HS-5 (cell line): ENCODE results near the gene DPYSL4.

Experiments used
- DNase-seq: peaks from one replicate; pipeline ENCODE4 v3.0.0-alpha.2; 2012; ENCODE audit warnings: low read depth

The DPYSL4 gene

DNA sequence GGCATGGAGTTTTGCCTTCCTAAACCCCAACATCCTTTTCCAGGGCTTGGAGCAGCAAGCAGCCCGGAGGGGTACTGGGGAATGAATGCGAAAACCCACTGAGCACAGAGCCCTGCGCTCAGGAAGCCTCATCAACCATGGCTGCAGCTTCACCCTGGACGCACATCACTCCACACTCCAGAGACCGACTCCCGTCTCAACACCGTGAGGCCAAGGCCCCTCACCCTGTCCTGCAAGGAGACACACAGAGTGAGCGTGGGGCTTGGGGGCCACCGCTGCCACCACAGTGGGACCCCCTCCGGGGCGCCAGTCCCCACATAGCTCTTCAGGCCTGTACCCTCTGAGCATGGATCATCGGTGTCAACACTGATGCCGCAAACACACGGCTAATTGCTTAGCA, 41.9 kb downstream of the DPYSL4 start:
- no peak for DNase-seq

DNA sequence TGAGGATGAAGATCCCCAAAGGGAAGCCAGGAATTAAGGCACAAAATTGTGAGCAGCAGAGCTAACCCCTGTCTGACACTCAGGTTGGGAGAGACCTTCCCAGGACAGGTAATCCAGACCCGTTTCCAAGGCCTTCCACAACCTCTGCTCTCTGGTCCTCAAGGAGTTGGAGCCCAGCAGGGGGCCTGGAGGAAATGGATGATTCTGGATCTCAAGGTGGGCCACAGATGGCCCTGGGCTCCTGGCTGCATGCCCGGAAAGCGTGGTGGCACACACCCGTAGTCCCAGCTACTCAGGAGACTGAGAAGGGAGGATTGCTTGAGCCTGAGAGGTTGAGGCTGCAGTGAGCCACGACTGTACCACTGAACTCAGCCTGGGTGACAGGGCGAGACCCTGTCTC, 42.3 kb downstream of the DPYSL4 start:
- no peak for DNase-seq

DNA sequence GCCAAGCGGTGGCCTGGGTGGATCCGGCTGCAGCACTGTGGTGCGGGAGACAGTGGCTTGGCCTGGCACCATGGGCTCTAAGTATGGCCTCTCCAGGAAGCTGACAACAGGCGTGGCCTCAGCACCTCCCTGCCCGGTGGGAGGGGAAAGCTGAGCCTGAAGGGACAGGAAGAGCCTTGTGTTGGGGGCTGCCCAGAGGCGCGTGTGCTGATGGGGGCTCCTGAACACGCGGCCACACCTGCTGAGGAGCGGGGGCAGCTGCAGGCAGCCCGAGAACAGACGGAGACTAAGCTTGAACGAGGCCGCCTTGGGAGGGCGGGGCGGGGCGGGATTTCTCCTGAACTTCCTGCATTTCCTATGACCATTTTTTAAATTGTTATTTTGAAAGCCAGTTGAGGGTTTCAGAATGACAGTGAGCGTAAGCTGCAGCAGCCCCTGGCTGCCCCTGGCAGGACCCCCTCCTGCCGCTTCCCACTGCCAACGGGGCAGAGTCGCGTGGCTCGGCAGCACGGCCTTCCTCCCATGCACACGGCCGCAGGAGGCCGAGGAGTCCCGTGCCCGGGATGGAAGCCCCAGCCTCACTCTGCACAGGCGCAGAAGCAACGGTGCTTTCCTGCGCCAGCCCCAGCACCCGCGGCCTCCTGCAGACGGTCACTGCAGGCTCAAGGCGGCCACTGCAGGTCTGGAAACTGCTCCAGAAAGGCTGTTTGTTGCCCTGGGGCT, 43.2 kb downstream of the DPYSL4 start:
- no peak for DNase-seq

DNA sequence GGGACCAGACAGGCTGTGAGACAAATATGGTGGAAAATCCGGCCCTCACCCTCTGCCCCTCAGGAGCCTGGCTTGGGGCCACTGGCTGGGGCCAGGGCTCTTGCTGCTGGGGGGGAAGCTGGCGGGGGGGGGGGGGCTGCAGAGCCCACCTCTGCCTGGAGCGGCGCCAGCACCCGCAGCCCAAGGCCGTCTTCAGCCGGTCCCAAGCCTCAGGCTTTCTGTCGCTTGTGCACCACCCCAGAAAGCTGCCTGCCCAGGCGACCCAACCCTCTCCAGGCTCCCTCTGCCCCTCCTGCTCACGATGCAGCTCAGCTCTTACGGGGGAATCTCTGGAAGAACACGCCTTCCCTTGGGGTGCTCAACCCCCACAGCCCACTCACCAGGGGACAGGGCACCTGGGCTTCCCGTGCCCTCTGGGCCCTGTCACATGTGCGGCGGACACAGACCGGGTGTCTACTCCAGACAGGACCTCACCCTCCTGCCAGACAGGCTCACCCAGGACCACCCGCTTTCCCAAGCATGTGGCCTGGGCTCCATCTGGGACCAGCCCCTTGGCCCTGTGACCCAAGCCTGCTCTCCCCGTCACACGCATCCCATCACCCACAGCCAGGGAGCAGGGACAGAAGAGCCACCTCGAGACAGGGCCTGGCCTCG, 43.9 kb downstream of the DPYSL4 start:
- DNase-seq = no peak

DNA sequence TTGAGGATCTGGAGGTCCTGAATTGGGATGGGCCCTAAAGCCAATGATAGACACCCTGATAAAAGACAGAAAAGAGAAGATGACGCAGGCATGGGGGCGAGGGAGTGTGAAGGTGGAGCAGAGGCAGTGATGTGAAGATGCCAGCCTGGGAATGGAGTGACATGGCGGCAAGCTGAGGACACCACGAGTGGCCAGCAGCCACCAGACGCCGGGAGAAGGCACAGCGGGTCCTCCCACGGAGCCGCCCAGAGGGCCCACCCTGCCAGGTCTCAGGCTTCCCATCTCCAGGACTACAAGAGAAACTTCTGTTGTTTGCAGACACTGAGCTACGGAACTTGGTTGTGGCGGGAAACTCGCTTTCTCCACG, 44.9 kb downstream of the DPYSL4 start:
- DNase-seq = no peak

DNA sequence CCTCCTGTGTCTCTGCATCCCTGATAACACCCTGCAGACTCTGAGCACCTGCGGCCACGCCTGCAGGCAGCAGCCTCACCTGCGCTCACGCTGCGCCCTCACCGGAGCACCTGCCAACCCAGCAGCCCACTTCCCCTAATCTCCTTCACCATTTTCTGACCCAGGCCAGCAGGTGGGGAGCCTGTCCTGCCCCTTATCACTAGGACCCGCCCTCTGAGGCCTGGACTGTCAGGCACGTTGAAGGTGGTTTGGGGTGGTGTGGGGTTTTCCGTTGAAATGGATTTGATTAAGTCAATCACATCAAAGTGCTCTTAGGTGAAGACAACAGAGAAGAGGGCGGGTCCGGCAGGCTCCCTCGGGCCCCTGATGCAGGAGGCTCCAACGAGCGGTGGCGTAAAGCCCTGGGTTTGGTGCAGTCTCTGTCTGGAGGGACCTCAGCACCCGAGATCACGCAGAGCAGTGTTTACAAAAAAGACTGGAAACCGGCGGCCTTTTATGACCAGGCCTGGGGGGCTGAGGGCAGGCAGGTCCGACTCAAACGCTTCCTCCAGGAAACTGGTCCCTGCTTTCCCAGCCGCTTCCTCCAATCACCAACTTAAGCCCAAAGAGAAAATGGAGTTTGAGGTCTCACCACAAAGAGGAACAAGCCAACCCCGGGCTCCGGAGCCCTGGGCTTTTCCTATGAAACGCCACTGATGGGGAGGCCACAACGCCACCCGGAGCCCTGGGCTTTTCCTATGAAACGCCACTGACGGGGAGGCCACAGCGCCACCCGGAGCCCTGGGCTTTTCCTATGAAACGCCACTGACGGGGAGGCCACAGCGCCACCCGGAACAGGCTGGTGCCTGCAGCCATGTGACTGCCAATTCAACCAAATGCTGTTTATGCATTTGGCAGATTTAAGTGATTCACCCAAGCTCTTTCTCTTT, 45.5 kb downstream of the DPYSL4 start:
- DNase-seq = no peak

DNA sequence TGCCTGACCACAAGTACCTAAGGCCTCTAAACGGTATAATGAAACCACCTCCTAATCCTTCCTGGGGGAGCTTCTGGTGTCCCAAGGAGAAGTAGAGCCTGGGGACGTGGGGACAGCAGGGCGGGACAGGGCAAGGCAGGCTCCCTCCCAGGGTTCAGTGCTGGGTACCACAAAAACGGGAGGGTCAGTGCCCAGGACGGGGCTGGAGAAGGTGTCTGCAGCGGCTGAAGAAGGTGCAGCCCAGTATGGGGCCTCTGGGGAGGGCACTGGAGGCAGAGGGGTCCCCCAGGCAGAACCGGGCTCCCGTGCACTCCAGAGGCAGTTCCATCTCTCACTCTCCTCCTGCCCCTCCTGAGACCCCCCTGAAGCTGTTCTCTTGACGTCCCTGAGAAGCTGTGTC, 46.2 kb downstream of the DPYSL4 start:
- no peak for DNase-seq

DNA sequence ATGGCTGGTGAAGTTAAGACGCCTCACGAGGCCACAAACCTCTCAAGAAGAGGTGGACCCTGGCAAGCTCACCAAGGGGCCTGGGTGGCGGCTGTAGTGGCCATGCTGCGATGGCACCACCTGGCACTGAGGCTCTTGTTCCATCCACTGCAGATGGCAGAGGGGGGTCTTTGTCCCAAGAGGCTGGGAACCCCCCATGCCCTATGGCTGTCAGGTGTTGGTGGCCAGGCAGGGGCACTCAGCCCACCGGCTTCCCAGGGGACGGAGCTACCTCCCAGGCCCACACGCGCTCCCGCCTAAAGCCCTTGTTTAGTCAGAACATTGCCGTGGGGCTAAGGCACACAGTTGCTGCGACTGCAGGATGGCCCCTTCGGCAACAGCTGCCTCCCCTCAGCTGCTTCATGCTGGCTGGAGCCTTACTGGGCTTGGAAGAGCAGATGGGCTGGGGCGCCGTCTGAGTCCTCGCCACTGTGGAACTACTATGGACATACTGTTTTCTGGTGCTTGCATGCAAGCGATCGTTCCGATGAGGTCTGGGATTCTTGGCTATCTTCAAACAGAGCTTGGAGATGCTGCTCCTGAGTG, 46.8 kb downstream of the DPYSL4 start:
- DNase-seq = no peak

DNA sequence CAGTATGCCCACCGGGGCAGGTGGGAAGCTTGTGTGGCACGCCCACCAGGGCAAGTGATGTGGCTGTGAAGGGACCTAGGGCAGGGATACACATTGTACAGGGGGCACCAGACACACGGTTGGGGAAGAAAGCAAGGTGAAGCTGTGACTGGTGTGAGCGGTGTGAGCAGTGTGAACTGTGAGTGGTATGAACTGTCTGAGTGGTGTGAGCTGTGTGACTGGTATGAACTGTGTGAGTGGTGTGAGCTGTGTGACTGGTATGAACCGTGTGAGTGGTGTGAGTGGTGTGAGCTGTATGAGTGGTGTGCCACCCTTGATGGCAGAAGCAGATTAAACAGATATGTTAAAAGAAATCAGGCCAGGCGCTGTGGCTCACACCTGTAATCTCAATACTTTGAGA, 48.1 kb downstream of the DPYSL4 start:
- no peak for DNase-seq

DNA sequence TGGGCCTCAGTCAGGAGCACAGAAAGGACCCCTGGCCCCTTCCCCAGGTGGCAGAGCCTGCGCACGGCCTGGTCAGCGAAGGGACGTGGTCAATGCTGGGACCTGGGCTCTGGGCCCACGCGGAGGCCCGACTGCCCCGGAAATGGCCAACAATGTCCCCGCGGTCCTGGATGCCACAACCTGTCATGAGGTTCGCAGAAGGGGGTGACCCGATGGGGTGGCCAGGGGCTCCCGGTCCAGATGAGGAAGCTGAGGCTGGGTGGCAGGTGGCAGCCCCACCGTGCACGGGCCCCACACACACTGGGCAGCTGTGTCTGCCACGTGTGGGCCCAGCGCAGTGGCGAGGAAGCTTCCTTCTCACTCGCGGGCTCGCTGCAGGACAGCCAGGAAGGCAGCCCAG, 49.4 kb downstream of the DPYSL4 start:
- no peak for DNase-seq

DNA sequence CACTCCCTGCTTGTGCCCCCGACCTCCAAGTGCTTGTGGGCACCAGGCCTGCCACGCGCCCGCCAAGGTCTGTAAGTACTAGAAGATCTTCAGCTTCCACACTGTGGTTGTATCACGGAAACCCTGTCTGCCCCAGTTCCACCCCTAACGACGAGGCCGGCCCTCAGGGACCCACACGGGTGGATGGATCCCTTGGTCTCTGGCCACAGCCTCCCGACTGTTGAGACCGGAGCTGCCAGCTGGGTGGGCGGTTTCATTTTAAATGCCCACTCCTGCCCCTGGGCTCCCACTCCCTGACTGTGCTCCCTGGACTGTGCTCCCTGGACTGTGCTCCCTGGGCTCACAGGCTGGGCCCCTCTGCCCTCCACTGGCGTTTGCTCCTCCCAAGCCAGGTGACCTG, 50.1 kb downstream of the DPYSL4 start:
- no peak for DNase-seq

DNA sequence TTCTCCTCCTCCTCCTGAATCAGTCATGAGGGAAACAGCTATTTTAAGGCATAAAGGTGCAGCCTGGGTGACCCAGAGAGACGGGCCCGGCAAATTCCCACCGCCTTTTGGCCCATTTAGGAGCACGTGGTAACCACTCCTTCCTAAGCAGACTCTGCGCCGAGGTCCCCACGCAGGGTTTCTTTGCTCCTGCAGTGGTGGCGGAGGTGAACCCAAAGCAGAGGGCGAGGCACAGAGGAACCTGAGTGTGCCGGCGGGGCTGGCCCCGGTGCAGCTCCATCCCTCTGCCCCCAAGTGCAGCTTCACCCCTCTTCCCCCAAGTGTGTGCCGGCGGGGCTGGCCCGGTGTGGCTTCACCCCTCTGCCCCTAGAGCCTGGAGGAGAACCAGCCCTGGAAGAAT, 50.6 kb downstream of the DPYSL4 start:
- no peak for DNase-seq

DNA sequence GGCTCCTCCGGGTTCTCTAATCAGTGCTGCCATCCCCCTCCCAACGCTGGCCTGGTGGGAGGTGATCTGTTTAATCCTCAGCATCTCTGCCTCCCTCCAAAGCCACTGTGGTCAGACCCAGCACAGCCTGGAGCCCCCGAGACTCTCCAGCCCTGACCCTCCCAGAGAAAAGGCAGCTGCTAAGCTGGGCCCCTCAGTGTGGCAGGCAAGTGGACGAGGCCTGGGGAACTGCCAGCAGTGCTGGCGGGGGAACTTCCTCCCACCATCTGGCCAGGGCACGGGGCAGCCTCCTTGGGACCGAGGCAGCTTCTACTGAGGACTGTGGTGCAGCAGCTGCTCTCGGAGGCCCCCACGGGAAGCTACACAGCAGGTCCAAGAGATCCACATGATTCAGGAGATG, 51.1 kb downstream of the DPYSL4 start:
- DNase-seq = no peak

DNA sequence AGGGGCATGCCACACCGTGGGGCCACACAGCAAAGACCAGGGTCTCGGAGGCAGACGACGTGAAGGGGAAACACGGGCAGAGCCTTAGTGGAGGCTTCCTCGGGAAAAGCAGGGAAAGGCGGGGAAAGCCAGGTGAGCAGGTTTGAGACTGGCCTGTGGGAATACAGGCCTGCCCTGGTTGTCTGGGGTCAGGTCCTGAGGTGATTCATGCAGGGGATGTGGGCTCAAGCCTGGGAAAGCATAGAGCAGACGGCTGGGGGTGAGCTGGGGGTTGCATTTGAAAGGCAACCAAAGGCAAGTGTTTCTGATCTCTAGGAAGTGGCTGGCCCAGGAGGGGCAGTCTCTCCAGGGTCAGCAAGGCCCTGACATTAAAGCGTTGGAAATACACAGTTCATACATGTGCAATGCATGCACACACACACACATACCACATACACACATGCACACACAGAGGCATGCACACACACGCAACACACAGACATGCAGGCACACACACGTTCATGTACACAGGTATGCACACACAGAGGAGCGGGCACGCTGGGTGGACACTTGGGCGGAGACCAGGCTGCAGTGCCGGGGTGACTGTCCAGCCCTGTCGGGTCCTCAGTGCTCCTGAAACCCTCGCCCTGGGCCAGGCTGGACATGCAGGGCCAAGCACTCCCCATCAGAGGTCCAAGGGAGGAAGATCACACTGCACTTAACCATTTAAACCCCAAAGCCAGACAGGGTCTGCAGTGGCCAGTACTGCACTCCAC, 51.8 kb downstream of the DPYSL4 start:
- no peak for DNase-seq

DNA sequence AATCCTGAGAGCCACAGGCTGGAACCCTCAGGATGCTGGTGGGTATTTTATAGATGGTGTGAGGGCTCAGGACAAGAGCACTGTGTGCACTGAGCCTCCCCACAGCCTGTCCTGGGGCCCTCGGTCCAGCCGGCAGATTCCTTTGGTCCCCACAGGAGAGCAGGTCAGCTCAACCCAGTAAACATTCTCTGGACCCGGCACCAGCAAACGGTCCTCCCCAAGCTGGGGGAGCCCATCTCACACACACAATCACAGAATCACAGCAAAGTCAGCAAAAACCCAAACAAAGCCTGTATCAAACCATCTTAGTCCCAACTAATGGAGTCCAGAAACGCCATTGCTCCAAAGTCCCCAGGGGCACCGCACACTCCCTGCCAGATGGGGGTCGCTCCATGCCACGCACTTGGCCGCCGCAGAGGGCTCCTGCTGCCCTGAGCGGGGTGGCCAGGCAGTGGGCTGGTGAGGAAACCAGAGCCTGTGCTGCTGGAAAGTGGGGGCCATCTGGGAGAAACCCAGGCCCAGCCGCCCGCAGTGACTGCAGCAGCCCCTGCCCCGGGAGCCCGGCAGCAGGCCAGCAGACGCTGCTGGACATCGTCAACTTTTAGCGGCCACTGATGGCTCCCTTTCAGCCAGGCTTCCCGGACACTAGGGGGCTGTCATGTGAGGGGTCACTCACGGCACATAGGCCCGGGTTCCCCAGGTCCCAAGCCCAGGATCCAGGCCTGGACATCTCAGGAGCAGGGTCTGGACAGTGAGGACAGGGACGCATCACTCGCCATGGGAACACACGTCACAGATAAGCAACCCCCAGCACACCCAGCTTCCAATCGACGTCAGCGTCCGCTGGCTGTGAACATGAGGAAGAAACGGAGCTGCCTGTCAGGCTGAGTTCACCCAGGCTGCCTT, 52.6 kb downstream of the DPYSL4 start:
- no peak for DNase-seq

DNA sequence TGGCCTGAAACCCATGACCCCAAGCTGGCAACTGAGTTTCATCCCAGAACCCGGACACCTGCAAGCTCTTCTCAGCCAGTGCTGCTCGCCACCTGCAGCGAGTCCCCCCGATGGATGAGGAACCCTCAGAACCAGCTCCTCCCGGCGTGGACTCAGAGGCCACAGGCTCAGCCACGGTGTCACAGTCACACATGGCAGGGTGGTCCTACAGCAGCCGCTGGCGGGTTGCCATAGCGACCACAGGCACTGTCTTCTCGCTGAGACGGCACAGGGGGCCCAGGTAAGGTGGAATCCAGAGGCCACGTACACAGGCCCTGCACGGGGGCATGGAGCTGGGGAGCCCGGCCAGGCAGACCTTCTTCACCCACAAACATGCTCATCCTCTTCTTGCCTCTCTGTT, 53.4 kb downstream of the DPYSL4 start:
- DNase-seq = no peak

DNA sequence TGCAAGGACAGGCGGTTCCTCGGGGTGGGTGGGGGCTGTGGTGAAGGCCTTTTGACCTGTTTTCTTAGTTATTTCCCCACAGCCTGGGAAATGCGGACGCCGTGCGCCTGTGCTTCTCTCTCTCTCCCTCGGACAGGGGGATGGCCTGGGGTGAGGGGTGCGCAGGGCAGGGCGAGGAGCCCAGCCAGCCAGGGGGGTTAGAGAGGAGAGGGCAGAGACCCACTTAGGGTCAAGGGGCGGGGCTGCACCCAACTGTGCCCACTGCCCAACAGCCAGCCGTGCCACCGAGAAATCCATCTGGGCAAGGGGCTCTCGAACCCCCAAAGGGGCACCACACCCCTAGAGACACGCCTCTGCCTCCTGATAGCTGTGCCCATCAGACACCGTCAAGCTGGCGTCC, 53.8 kb downstream of the DPYSL4 start:
- no peak for DNase-seq

DNA sequence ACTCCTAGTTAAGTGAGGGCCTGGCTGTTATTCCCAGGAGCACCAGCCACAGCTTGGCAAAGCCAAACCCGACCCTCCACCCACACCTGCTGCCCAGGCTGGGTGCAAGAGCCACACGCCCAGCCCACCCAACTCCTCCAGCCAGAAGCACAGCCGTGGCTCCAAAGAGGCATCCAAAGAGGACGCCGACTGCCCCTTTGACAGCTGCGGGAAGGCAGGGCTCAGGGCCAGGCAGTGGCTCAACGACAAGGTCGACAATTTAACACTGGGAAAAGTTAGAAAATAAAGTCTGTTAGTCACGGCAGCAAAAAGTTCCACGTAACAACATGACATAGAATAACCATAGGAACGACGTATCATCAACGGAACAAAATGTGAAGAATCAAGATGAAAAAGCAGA, 54.3 kb downstream of the DPYSL4 start:
- no peak for DNase-seq

DNA sequence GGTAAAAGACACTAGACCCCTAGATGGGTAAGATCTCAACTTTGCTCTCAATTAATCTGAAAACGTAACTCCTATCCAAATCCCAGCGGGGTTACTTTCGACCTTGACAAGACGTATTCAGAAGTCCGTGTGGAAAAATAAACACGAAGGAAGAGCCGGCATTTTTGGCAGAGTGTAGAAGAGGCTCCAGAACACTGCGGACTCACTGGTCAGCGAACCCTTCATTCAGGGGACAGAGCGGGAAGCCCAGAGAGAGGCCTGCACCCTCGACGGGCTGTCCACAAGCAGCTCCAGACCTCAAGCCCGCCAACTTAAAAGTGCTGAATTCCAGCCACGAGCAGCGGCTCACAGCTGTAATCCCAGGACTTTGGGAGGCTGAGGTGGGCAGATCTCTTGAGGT, 54.7 kb downstream of the DPYSL4 start:
- DNase-seq = no peak

DNA sequence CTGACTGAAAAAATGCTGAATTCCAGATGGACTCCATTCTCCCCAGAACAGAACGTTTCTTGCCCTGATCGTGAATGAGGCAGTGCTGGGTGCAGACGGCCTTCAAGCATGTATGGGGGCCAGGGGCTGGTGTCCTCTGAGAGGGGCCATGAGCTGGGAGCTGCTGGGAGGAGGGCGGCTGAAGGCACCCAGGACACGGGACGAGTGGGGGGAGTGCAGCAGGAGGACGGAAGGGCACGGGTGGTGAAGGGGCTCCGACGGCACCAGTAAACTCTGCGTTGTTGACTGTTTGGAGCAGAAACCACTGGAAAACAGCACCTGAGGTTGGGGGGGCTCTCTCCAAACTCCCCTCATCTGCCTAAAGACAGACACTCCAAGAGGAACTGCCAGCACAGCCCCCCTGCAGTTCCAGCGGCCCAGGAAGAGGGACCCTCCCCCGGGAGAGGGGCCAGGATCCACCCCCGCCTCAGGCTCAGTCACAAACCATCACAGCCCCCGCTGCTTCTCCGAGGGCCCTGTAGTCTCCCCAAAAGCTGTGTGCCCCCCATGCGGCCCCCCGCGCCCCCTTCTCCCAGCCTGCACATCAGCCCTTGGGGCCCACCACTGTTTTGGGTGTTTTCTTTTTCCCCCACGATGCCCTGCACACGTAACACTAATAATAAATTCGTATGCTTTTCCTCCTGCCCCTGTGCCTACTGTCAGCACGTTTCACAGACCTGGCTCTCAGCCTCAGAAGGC, 55.5 kb downstream of the DPYSL4 start:
- DNase-seq = no peak
